GM12875 (cell line): Measurements from ENCODE around the gene EPB41.

Experiments
- H3K4me3 ChIP-seq: one replicate; pipeline ENCODE4 v1.5.1; 2011; ENCODE audit warnings: low read depth, low read length, control low read depth
- TF ChIP-seq, protein P1 (sequence below): IDR thresholded peaks from 2 replicates; pipeline ENCODE4 v1.5.1; 2011; ENCODE audit warnings: low read depth, mild to moderate bottlenecking, control low read depth, inconsistent platforms, low read length, moderate library complexity, borderline replicate concordance; ENCODE audit not compliant: insufficient read depth

The EPB41 gene

DNA sequence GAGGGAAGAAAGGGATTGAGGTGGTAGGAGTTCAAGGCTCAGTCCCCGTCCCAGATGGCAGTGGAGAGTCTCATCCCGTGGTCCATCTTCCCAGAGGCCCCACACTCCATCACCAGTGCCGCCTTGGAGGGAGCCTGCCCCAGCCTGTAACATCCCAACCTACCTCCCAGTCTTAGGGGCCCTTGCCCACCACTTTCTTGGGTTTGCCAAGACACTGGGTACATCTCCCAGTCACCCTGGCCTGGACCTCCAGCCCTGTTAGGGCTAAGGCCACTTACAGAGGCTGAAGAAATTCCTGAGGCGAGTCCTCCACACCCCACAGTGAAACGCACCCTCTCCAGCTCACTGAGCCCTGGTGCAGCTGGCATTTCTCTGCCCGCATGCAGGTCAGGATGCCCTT lies 206.0 kb downstream of the EPB41 start:
- no peak overlapping the region for H3K4me3 ChIP-seq

DNA sequence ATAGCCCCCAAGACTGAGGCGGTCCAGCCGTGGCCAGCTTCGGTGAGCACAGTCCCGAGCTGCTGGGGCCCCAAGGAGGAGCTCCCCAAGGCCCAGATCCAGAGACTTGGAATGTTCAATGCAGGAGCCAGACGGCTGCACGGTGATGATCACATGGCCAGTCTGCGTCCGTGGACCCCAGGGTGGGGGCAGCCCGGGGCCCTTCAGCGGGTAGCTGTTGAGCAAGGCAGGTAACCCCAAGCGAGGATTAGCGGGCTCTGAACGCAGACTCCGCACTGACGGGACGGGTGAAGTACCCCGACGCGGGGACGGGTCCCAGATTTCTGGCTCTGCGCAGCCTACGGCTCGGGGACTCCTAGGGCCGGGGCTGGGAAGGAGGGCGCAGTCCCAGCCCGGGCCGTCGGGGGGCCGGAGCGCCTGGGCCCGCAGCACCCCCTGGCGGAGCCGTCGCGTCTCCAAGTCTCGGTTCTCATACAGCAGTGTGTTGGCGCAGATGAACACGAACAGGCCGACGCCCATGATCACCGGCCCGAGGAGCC lies 206.6 kb downstream of the EPB41 start:
- TF ChIP-seq, protein P1, sequence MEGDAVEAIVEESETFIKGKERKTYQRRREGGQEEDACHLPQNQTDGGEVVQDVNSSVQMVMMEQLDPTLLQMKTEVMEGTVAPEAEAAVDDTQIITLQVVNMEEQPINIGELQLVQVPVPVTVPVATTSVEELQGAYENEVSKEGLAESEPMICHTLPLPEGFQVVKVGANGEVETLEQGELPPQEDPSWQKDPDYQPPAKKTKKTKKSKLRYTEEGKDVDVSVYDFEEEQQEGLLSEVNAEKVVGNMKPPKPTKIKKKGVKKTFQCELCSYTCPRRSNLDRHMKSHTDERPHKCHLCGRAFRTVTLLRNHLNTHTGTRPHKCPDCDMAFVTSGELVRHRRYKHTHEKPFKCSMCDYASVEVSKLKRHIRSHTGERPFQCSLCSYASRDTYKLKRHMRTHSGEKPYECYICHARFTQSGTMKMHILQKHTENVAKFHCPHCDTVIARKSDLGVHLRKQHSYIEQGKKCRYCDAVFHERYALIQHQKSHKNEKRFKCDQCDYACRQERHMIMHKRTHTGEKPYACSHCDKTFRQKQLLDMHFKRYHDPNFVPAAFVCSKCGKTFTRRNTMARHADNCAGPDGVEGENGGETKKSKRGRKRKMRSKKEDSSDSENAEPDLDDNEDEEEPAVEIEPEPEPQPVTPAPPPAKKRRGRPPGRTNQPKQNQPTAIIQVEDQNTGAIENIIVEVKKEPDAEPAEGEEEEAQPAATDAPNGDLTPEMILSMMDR: peak; percentile 76

More for the DNA sequence above, 206.0 kb downstream of the EPB41 start:
- TF ChIP-seq, protein P1: no peak

DNA sequence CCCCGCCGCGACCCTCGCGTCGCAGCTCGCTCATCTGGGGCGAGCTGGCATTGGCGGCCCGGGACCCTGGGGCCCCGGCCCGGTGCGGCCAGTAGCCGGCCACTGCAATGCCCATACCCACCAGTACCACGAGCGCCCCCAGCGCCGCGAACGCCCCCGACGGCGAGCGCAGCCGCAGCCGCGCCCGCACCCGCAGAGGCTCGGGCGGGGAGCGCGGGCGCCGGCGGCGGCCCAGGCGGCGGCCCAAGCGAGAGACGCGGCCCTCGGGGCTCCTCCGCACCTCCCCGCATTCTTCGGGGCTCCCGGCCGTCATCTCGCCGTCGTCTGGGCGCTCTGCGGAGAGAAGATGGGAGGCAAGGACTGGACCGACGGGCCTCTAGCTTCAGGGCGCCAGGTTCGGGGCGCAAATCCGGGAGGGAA lies 207.2 kb downstream of the EPB41 start:
- TF ChIP-seq, protein P1: no peak
- H3K4me3 ChIP-seq: no peak overlapping the region

More for the DNA sequence above, 206.6 kb downstream of the EPB41 start:
- no peak overlapping the region for H3K4me3 ChIP-seq

DNA sequence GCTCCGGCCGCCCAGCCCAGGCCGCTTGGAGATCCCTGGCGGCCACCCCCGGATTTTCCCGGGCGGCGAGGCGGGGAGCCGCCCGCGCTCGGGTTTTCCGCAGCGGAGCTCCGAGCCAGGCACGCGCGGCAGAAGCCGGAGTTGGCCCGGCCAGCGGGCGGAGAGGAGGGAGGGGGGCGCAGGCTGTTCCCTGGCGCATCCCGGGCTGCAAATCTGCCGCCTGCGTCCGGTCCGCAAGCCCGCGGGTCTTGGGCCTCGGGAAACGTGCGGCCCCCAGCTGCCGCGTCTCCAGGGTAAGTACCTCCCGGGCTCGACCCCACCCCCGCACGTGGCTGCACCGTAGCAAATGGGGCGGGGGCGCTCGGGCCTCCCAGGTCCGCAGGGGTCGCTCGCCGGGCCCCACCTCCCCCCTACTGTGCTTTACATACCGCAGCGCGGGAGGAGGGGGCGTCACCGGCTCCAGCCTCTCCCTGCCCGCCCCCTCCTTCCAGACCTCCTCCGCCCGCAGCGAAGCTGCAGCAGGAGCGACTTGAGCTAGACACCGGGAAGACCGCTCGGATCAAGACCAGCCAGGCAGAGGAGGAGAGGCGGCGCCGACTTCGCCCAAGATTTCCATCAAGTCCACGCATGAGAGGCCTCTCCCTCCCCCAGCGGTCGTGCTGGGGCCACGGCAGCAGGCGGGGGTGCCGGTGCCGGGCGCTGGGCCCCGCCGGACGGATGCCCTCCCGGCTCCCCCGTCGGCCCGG lies 207.7 kb downstream of the EPB41 start:
- no peak overlapping the region for H3K4me3 ChIP-seq

DNA sequence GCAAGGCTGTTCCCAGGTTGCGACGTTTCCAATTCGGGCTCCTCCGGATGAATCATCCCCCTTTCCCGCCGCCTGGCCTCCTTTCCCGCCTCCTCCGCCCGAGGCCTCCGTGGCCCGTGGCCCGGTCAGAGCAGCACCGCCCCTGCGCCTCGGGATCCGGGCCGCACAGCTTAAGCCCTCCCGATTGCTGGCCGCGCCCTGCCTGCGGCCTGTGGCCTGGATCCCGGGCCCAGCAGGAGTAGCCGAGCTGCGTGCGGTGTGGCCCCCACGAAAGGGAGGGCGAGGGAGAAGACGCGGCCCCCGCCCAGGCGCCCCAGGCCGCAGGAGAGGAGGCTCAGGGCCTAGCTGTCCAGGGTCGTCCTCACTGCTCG lies 208.3 kb downstream of the EPB41 start:
- TF ChIP-seq, protein P1: no peak
- no peak overlapping the region for H3K4me3 ChIP-seq

More for the DNA sequence above, 207.7 kb downstream of the EPB41 start:
- TF ChIP-seq, protein P1: no peak

DNA sequence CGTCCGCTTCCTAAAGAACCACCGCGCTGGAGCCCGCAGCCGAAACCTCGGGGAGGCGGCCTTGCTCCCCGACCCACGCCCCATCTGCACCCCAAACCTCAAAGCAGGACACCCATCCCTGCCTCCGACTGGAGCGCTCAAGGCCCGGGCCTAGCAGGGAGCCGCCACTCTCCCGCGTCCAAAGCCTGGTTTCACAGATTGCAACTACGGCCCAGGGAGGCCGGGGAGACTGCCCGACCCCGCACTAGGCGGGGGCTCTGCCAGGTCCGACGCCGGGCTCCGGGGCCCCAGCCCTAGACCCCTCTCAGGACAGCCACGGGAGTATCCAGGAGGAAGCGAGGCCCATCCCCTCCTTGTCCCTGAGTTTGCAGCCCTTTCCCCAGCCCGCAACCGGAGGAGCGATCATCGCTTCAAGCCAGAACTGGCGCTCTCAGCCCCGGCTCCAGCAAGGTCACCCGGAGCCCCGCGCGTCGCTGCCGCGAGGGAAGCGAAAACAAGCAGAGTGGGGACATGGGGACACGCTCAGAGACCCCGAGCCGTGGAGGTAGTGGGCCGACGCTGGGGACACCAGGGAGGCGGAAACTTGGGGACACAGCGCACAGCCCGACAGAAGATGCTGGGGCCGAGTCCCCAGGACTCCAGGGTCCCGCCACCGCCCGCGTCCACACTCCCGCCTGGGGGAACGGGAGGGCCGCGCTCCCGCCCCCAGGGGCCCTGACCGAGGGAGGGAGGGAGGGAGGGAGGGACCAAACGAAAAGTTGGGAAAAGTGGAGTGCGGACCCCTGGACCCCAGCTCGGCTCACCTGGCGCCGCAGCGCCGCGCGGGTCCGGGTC lies 208.9 kb downstream of the EPB41 start:
- TF ChIP-seq, protein P1: no peak
- H3K4me3 ChIP-seq: no peak overlapping the region
